Activated T-helper 1 cell treated with anti-CD3 and anti-CD28 coated beads, Interleukin-2, amount 50 U/mL, for 16 hours (primary cell): ENCODE measurements around the gene PAX8.

Experiments
- DNase-seq, 2 donors: peaks; one replicate each; pipeline ENCODE4 v3.0.0-alpha.2; 2020; ENCODE audit warnings: low read depth in 1 of 2, low spot score in 1 of 2

Gene PAX8

DNA sequence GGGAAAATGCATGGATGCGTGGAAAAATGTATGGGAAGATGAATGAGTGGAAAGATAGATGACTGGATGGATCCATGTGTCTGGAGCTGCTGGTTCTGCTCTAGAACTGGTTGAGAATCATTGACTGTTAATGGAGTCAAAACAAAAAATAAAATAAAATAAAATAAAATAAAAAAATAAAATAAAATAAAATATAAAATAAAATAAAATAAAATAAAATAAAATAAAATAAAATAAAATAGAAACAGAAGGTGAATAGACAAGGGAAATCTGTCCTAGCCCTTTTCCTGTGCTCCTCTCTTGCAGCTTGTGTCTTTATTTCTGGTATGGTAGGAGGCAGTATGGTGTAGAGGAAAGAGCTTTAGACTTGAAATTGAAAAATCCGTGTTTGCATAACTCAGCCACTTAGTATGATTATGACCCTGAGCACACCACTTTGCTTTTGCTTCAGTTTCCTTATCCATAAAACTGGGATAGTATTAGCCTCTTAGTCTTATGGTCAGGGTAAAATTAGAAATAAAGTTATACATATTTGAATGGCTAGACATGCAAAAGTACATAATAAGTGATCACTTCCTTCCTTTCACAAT lies 54.0 kb downstream of the PAX8 start:
- DNase-seq, result no peak

DNA sequence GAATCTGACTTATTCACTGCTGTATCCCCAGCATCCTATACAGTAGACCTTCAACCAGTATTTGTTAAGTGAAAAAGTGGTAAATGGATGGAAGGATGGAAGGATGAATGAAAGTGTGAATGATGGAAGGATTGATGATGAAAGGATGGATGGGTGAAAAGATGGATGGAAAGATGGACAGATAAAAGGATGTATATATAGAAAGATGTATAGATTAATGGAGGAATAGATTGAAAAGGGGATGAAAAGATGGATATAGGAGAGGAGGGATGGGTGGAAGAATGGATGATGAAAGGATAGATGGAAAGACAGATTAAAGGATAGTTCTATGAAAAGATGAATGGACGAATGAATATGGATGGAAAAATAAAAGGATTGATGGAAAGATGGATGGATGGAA lies 54.9 kb downstream of the PAX8 start:
- DNase-seq, result no peak

DNA sequence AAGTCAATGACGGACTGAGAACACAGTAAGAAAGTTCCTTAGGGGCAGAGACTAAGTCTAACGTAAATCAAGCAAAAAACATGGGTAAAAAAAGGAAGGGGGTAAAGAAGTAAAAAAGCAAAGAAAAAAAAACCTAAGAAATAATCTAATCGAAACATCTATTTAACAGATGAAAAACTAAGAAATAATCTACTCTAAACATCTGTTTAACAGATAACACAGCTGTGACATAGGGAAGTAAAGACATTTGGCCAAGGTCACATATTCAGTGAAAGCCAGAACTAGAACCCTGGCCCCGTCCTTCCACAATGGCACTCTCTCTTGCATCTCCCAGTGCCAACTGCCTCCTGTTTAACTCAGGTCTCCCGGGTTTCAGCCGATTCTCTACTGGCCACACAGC lies 56.9 kb downstream of the PAX8 start:
- no peak for DNase-seq

DNA sequence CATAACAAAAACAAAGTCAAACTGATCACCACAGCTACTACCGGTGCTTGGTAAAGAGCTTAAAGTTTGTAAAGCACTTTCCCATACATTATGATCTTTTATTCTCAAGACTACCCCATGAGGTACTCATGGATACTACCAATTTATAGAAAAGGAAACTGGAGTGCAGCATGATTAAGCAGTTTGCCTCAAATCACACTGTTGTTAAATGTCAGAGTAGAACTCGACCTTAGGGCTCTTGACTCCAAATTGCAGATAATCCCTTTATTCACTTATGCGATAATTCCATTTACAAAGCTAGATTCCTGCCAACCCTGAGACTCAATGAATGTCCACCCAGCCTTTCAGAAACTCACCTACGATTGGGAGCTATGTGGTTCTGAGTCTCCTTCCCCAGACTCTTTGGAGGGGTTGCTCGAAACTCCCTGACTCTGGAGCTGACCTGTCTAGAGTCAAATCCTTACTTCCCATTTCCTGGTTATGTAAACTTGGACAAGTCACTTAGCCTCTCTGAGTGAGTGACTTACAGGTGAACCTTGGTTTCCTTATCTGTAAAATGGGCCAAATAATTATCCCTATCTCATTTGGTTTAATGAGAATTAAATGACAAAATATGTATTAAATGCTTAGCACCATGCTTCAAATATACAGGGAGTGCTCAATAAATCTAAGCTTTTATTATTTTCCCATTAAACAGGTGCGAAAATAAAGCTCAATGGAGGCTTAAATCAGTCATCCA lies 57.6 kb downstream of the PAX8 start:
- DNase-seq, result no peak

DNA sequence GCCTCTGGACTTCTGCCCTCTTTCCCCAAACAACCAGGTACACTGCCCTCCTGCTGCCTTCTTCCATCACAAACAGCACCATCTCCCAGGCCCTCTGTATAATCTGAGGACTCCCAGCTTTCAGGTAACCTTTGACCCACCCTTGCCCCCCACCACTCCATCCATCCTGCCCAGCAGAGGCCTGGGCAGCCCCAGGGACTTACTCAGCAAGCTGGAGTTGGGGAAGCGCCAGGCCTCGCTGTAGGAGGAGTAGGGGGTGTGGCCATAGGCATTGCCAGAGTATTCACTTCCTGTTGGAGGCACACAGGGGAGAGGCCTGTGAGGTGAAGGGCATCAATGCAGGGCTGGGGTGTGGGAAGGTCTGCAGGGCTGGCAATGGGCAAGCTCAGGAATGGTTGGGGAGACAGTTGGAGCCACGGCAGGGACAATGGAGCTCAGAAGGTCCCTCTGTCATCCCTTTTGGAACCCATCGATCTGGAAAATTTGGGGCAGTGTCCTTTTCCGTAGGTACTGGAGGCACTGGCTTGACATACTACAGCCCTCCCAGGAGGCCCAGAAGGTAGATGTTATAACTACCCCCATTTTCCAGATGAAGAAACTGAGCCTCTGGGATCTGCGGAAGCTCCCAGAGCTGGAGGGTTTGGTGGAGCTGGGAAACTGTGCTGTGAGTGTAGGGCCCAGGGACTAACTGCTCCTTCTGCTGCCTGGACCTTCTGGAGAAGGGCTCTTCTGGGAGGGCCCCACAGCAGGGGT lies 58.7 kb downstream of the PAX8 start:
- no peak for DNase-seq

DNA sequence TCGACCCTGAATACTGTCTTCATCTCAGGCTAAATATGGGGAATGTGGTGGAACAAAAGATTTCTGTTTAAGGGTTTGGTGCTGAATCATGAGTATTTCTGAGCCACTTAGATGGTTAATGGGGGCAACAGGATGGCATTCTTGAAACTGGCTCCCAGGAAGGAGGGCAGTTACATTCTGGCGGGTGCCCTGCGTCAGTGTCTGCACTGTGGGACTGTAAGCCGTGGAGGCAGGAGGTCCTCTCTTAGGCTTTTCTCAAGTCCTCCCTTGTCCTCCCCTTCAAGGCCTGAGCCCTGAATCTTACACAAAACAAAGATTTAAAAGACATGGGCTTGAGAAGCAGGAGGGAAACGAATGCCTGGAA lies 59.2 kb downstream of the PAX8 start:
- no peak for DNase-seq

DNA sequence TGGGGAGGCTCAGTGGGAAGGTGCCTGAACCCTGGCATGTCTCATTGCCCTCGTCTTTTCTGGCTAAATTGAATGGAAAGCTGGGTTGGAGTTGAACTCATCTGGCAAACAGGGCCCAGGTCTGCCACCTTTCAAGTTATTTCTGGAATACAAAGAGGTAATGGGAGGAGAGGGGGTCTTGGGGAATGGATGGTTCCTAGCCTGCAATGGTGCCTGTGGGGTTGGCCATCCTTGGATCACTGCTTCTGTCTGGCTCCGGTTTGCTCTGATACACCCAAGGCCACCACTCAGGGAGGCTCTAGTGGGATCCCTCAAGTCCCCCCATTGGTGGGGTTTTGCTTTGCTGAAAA lies 59.7 kb downstream of the PAX8 start:
- DNase-seq, result no peak

DNA sequence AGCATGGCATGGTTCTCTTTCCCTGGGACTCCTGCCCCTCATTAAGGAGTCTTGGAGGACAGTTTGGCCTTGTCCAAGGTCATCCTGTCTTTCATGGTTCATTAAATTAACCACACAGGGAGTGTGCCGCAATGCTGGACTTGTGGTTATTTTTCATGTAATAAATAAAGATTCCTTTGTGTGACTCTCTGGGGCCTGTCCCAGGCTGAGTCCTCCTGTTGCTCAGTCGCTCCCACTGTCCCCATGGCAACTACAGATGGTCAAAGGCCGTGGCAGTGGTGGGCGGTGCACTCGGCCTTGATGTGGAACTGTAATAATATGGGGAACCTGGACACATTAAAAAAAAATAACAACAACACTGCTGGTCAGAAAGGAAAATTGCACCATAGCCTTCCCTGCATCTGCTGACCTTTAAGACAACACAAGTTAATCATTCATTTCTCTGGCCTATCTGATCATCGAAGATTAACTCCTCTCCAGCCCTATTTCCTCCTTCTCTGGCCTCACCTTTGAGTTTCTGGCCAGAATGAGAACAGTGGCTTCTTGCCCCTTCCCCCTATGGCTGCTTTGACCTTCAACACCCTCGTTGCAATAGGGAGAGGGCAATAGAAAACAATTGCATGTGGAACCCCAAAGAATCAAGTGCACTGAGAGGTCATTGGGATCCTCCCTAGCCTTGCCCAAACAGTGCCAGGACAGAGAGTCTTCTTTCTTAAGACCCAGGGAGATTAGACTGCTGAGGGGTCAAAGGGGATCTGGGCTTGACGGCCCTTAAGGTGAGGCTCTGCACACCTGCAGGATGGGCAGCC lies 60.2 kb downstream of the PAX8 start:
- DNase-seq, result no peak

DNA sequence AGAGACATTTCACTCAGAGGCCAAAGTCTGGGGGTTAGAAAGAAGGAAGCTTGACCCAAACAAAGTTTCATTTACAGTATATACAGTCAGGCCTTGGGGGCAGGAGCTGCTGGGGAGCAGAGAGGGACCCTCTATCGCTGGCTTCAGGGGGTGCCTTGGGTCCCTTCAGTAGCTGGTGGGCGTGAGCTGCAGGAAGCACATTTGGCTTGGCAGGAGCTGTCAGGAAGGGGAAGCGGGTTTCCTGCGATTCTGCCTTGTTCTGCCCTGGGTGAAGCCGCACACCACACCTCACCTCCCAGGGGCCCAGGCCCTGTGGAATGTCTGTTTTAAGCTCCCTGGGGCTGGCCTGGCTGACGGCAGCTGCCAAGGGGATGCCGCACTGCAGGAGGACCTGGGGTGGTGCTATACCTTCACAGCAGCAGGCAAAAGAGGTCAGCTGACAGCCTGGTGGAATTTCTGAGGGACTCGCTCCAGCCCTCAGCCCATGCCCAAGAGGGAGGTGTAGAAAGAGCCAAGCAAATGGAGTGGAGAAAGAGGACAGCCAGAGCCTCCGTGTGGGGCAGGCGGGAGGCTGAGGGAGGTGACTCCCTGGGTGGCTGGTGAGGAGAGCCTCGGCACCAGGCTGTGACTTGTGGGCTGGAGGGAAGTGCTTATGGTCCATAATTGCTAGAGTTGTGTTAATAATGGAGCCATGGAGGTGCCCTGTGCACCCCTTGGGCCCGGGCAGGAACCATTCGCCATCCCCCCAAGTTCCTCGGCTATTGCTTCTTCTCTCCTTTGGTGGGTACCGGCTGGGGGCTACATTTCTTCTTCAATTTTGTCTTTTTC lies 61.1 kb downstream of the PAX8 start:
- no peak for DNase-seq

DNA sequence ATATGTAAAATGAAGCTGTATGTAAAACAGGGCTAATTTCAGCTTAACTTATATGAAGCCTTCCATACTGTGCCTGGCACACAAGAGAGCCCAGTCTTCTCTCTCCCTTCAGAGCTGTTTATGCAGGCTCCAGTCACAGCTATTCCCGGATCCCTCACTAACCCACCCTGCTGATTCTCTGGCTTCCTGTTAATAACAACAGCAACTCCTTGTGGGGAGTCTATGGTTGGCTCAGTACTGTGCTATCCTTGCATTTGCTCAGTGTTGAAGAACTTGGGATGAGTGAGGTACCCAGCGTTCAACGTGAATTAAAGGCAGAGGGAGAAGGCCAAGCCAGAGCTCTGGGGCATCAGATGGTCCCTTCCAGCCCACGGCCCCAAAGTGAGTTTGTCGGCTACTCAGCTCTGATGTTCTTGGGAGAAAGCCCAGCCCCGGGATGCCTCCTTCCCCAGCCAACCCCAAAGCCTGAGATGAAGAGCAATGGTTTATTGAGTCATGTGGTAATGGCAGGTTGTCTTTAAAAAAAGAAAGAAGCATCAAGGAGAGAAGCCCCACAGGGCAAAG lies 61.7 kb downstream of the PAX8 start:
- no peak for DNase-seq

DNA sequence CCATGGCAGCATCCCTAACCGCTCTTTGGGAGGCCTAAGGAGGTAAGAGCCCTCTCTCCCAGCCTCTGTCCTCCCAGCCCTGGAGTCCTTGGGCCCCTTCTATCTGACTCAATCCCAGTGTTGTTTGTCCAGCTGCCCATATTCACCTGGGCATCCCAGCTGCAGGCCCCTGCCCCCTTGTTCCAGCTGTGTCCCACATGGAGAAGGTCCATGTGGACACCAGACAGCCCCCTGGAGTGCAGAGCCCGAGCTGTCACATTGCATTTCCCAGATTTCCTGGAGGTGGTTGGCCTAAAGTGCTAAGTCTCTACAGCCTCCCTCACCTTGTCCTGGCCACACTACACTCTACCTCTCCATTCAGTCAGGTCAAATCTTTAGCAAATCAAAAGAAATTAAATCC lies 62.4 kb downstream of the PAX8 start:
- DNase-seq, result no peak

DNA sequence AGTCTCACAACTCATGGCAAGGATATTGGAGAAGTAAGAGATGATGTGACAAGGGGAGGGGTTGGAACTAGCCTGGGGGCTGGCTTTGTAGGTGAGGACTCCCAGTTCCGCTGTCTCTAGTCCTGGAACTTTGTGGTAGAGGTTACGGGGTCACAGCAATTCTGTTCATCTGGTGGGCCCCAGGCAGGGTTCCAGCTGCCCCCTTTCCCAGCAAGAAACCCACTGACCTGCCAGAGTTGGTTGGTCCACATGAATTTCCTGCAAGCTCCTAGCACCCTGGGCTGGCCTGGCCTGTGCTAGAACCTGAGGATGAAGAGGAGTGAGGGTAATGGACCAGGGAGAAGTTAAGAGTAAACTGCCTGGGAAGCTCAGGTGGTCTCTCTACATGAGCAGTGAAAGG lies 63.7 kb downstream of the PAX8 start:
- DNase-seq, result no peak

DNA sequence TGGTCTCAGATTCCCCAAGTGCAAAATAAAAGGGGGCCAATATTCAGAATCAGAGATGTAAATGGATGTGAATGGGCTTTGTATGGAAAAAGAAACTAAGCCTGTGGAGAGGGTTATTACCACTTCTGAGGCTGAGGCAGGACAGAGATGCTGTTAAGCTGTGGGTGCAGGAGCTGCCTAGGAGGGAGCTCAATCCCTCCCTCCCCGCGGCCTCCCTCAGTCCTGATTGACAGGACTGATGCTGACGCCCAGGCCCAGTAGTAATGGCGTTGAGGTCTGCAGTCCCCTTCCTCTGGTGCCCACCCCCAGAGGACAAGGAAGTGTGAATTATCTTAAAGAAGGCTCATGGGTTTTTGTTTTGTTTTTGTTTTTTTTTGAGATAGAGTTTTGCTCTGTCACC lies 64.6 kb downstream of the PAX8 start:
- no peak for DNase-seq

DNA sequence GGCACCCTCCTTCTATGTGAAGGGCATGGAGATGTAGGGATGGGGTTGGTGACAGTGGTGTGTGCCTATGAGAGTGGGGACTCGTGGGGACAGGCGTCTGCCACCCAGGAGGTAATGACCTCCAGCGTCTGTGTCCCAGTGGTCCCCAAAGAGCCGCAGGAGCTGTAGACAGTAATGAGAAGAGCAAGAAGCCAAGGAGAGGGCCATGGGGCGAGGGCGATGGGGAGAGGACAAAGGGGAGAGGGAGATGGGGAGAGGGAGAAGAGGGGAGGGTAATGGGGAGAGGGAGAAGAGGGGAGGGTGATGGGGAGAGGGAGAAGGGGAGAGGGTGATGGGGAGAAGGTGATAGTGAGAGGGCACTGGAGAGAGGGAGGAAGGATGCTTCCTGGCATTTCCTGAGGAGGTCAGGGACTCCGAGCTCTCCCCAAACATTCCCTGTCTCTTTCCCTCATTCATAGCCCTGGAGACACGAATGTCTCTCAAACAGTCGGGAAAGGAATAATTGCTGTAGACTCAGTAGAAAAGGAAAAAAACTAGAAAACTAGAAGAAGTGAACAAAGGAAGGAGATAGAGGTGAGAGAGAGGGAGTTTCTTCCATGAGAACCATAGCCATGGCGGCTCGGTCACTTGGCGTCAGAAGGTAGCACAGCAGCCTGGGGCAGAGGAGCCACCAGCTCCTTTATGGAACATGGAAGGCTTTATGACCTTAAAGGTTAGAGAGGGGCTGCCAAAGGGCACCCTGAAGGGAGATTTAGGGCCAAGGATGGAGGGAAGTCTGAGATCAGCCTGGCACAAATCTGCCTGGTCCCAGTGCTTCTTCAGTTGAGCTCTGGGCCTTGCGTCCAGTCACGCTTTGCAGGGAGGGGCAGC lies 65.4 kb downstream of the PAX8 start:
- no peak for DNase-seq

DNA sequence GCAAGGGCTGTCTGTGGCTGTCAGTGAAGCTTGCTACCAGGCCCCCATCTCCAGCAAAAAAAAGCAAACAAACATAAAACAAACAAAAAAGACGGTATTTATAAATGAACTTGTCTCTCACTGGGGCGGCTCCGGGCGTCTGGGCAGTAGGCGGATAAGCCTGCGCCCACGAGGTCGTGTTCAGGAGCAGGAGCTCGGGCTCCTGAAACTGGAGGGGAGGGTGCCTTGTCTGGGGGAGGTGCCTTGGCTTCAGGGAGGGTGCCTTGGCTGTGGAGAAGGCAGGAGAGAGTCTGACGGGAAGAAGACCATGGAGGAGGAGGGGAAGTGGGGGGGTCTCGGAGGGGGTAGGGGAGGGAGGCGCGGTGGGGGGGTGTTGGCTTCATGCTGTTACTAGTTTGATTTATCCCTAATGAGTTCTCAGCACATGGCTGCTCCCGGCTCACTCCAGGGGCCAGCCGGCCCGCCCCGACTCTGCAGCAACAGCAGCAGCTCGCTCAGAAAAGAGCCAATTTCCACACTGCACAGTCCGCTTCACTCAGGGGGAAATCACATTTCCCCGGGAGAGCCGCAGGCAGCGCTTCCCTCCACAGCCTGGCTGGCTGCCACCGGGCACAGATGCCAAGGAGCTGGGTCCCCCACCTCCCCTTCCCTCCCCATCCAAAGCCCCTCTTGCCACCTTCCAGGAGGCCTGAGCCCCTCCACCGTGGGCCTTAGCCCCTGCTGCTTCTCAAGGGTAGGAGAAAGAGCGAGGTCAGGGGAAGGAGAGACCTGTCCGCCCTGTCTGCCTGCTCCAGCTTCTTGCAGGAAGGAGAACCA lies 66.3 kb downstream of the PAX8 start:
- no peak for DNase-seq

DNA sequence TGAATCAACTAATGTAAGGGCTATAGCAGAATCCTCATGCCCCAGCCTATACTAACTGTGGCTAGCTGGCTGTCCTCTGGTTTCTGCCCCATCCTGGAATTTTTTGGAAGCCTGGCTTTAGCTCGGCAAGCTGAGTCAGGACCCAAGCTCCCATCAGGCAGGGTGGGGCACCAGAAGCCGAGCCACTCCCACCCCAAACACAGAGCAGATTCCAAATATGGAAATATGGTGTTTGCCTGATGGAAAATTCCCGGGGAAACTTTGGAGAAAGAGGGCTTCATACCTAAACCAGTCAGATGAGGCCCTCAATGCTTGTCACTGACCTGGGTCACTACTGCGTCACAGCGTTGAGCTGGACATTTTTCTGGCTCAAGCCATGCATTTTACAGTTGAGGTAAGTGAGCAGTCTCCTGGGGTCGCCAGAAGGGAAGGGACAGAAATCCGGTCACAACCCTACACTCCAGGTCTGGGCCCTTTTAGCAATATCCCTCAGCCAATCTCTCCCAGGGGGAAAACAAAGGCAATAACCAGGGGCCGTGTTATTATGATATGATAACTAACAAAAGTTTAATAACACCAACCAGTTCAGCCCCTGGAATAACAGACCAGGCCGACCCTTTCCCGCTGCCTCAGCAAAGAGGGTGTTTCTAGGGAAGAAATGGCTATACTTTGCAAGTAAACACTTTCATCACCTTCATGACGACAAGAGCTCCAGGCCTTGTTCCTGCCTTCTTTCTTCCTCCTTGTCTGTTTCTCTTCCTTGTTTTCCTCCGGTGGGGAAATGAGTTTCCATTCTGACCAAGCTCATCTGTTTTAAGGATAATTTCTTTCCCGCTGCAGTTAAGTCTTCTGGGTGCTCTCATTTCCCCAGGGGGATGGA lies 67.3 kb downstream of the PAX8 start:
- no peak for DNase-seq

DNA sequence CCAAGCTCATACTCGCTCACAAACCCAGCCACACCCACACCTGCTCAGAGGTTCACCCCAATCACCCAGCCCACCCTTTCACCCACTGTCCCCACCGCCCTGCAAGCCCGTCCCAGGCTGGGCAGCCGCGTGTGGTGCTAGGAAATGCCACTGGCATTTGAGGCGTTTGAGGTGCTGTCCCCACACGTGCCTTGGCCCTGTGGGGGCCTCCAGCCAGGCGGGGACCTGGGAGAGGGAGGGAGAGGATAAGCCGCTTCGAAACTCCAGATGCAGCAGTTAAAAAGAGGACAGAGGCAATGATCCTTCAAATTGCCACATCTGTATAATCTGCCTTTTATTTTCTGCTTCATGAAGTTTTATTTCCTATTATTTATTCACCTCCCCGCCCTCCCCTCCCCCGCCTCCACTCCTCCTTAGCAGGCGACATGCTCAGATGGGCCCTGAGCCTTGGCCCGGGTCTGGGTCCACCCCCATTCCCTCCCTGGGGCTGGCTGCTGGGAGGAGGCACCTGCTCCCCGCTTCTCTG lies 69.0 kb downstream of the PAX8 start:
- DNase-seq, result no peak
